Smooth muscle cell (in vitro differentiated cells): ENCODE results near the gene FAM149A. TPM values are rescaled to one million over a fixed set of nuclear protein-coding genes. Genes with fewer than 3 reads are reported as not detected.

ENCODE experiments used
- DNase-seq: peaks from one replicate; lab custom pipeline; 2025; ENCODE audit not compliant: unreplicated experiment; lab: John Stamatoyannopoulos, UW
- H2AFZ ChIP-seq: fragments of 200-600 bp; sonication (generic); 2 replicates; pipeline ENCODE4 v1.6.0; 2016; ENCODE audit warnings: antibody characterized with exemption, low read depth, mild to moderate bottlenecking
- H3F3A ChIP-seq: fragments of 200-600 bp; sonication (generic); 2 replicates; pipeline ENCODE4 v1.6.0; 2017; ENCODE audit warnings: antibody characterized with exemption, low read depth
- H3K27ac ChIP-seq: fragments of 200-600 bp; sonication (generic); 2 replicates; pipeline ENCODE4 v1.5.1; 2016; ENCODE audit warnings: low read depth, mild to moderate bottlenecking
- H3K27me3 ChIP-seq: fragments of 200-600 bp; sonication (generic); 2 replicates; pipeline ENCODE4 v1.6.1; 2016; ENCODE audit warnings: low read depth, mild to moderate bottlenecking
- H3K36me3 ChIP-seq: fragments of 200-600 bp; sonication (generic); 2 replicates; pipeline ENCODE4 v1.5.1; 2016; ENCODE audit warnings: low read depth
- H3K4me1 ChIP-seq: fragments of 200-600 bp; sonication (generic); 2 replicates; pipeline ENCODE4 v1.5.1; 2016; ENCODE audit warnings: low read depth
- H3K4me2 ChIP-seq: fragments of 200-600 bp; sonication (generic); 2 replicates; pipeline ENCODE4 v1.6.0; 2016; ENCODE audit warnings: mild to moderate bottlenecking
- H3K4me3 ChIP-seq: fragments of 200-600 bp; sonication (generic); 2 replicates; pipeline ENCODE4 v1.5.1; 2016; ENCODE audit warnings: mild to moderate bottlenecking
- H3K79me2 ChIP-seq: fragments of 200-600 bp; sonication (generic); 2 replicates; pipeline ENCODE4 v1.6.0; 2016; ENCODE audit warnings: low read depth, mild to moderate bottlenecking
- H3K9ac ChIP-seq: fragments of 200-600 bp; sonication (generic); 2 replicates; pipeline ENCODE4 v1.6.0; 2016; ENCODE audit warnings: low read depth
- H3K9me3 ChIP-seq: fragments of 200-600 bp; sonication (generic); replicated peaks from 2 replicates; pipeline ENCODE4 v1.5.1; 2016; ENCODE audit warnings: low read depth
- H4K20me1 ChIP-seq: fragments of 200-600 bp; sonication (generic); 2 replicates; pipeline ENCODE4 v1.6.0; 2016; ENCODE audit warnings: low read depth
- CTCF ChIP-seq: fragments of 200-600 bp; sonication (generic); IDR thresholded peaks from 2 replicates; pipeline ENCODE4 v1.5.1; 2017; ENCODE audit warnings: borderline replicate concordance, mild to moderate bottlenecking, antibody characterized with exemption; ENCODE audit not compliant: insufficient read depth, poor library complexity, severe bottlenecking
- WGBS: methylation state at CpG from one replicate; pipeline ENCODE4 v1.1.7; 2016; ENCODE audit warnings: low lambda C conversion rate; 5-methylcytosine and 5-hydroxymethylcytosine counted together
- polyA plus RNA-seq: library from polyadenylated mRNA; unstranded; fragments of >200 nt; fragmentation: Nextera tagmentation; extraction: Ambion mirVana; gene quantifications from 2 replicates; pipeline ENCODE4 v1.2.1, GENCODE V29; 2016
- total RNA-seq: library from RNA; depleted of rRNA; stranded (reverse); fragments of >200 nt; gene quantifications from 2 replicates; pipeline ENCODE4 v1.2.3, GENCODE V29; 2014

The FAM149A gene
- total and polyA plus RNA-seq, 2 experiments from 2014 or later: 0.55 to 5.8 TPM

GRCh38 chr4:186201535-186202230 lies 97.2 kb downstream of the FAM149A start:
- no peak for DNase-seq
- Histone ChIP-seq H3K9ac (no peak overlapping the region), H3K27ac (no peak overlapping the region), H3K4me3 (no peak overlapping the region), H3K4me1 (no peaks in the 10 kb centered on the region), H3K4me2 (no peak overlapping the region), H4K20me1 (no peaks in the 10 kb centered on the region), H3K27me3 (no peaks in the 10 kb centered on the region), H3K36me3 (no peaks in the 10 kb centered on the region), H2AFZ (no peak overlapping the region), H3K79me2 (no peaks in the 10 kb centered on the region), H3K9me3 (no peaks in the 10 kb centered on the region), H3F3A (no peaks in the 10 kb centered on the region)
- TF ChIP-seq CTCF: peak; percentile 36
- WGBS: 42% methylated on average over 9 of the region's 9 CpGs

GRCh38 chr4:186202490-186203140 lies 98.1 kb downstream of the FAM149A start:
- no peaks in the 10 kb centered on the region for H3F3A ChIP-seq
- H3K36me3 ChIP-seq: no peaks in the 10 kb centered on the region
- H3K9ac ChIP-seq: no peak overlapping the region
- H2AFZ ChIP-seq: no peak overlapping the region
- H3K4me3 ChIP-seq: no peak overlapping the region
- DNase-seq: no peak
- no peak for TF ChIP-seq CTCF
- no peak overlapping the region for H3K4me2 ChIP-seq
- no peaks in the 10 kb centered on the region for H3K27me3 ChIP-seq
- no peaks in the 10 kb centered on the region for H3K9me3 ChIP-seq
- no peaks in the 10 kb centered on the region for H3K4me1 ChIP-seq
- H3K79me2 ChIP-seq: no peaks in the 10 kb centered on the region
- H4K20me1 ChIP-seq: no peaks in the 10 kb centered on the region
- no peak overlapping the region for H3K27ac ChIP-seq
- 96% methylated on average over 8 of the region's 8 CpGs for WGBS

DNA sequence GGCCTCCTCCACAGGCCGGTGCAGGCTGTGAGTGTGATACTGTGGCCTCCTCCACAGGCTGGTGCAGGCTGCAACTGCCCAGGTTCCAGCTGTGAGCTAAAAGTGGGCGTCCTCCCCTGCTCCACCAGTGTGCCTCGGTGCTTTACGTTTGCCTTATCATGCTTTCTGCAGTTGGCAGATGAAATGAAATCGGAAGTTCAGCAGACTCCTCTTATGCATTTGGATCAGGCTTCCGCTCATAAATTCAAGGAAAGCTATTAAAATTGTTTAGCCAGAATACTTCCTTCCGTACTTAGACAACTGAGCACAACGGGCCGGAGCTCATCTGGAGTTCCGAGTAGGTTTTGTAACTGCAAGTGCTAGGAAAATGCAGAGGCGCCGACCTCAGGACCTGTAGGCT lies 98.9 kb downstream of the FAM149A start:
- Histone ChIP-seq H3K4me3 (no peak overlapping the region), H3K4me1 (no peaks in the 10 kb centered on the region), H3K27me3 (no peaks in the 10 kb centered on the region), H4K20me1 (no peaks in the 10 kb centered on the region), H3K4me2 (no peak overlapping the region), H2AFZ (no peak overlapping the region), H3F3A (no peaks in the 10 kb centered on the region), H3K79me2 (no peaks in the 10 kb centered on the region), H3K9ac (no peak overlapping the region), H3K9me3 (no peaks in the 10 kb centered on the region), H3K27ac (no peak overlapping the region), H3K36me3 (no peaks in the 10 kb centered on the region)
- DNase-seq: no peak
- TF ChIP-seq CTCF: no peak
- WGBS: 87% methylated on average over 12 of the region's 12 CpGs
